ENCODE results near the gene TNIP1.

TNIP1 gene

GRCh38 chr5:151022511-151023018 lies 58.3 kb downstream of the TNIP1 start:
- Histone ChIP-seq H3K27me3 (ENCODE audit: insufficient read depth, low read length, poor library complexity) (no peaks in the 10 kb centered on the region), H3K79me2 (ENCODE audit: insufficient read depth, low read length) (no peaks in the 10 kb centered on the region), H3K4me3 (ENCODE audit: low read depth in 1 of 2, low read length in 2 of 2) (no peak overlapping the region), H4K20me1 (ENCODE audit: insufficient read depth, low read length) (no peaks in the 10 kb centered on the region), H3K9me3 (ENCODE audit: insufficient read depth, low read length, severe bottlenecking) (no peaks in the 10 kb centered on the region), H3K4me2 (ENCODE audit: insufficient read depth, low read length) (no peak overlapping the region), H3K9ac (ENCODE audit: low read depth, low read length) (no peak overlapping the region), H2AFZ (ENCODE audit: low read depth, low read length) (no peak overlapping the region), H3K36me3 (ENCODE audit: insufficient read depth, low read length) (no peaks in the 10 kb centered on the region), H3K4me1 (ENCODE audit: insufficient read depth, low read length) (peaks cover 13% of the 10 kb centered on the region), H3K27ac (ENCODE audit: low read length) (no peak overlapping the region)
- TF ChIP-seq CTCF (IDR thresholded peaks at IDR 0.05; ENCODE audit: borderline replicate concordance, extremely low read depth, low read length, poor library complexity, severe bottlenecking) (no peak), EZH2 (IDR thresholded peaks at IDR 0.05; ENCODE audit: borderline replicate concordance, low read depth, low read length, severe bottlenecking) (no peak)
- DNase-seq, result no peak
- ATAC-seq (ENCODE audit: insufficient read depth, low read depth), result no peak

GRCh38 chr5:151021746-151022145 lies 59.1 kb downstream of the TNIP1 start:
- Histone ChIP-seq H3K4me2 (ENCODE audit: insufficient read depth, low read length) (no peak overlapping the region), H3K27me3 (ENCODE audit: insufficient read depth, low read length, poor library complexity) (no peaks in the 10 kb centered on the region), H3K36me3 (ENCODE audit: insufficient read depth, low read length) (no peaks in the 10 kb centered on the region), H3K27ac (ENCODE audit: low read length) (no peak overlapping the region), H3K4me3 (ENCODE audit: low read depth in 1 of 2, low read length in 2 of 2) (no peak overlapping the region), H3K9me3 (ENCODE audit: insufficient read depth, low read length, severe bottlenecking) (no peaks in the 10 kb centered on the region), H2AFZ (ENCODE audit: low read depth, low read length) (no peak overlapping the region), H3K9ac (ENCODE audit: low read depth, low read length) (no peak overlapping the region), H3K79me2 (ENCODE audit: insufficient read depth, low read length) (no peaks in the 10 kb centered on the region), H4K20me1 (ENCODE audit: insufficient read depth, low read length) (no peaks in the 10 kb centered on the region), H3K4me1 (ENCODE audit: insufficient read depth, low read length) (peaks cover 13% of the 10 kb centered on the region)
- ATAC-seq (ENCODE audit: insufficient read depth, low read depth), result no peak
- TF ChIP-seq CTCF (IDR thresholded peaks at IDR 0.05; ENCODE audit: borderline replicate concordance, extremely low read depth, low read length, poor library complexity, severe bottlenecking) (no peak), EZH2 (IDR thresholded peaks at IDR 0.05; ENCODE audit: borderline replicate concordance, low read depth, low read length, severe bottlenecking) (no peak)
- no peak for DNase-seq

- Histone ChIP-seq H3K27ac (ENCODE audit: low read length) (no peak within 1 kb of the TSS), H3K4me2 (ENCODE audit: insufficient read depth, low read length) (no peak within 1 kb of the TSS), H3K9ac (ENCODE audit: low read depth, low read length) (no peak within 1 kb of the TSS), H3K79me2 (ENCODE audit: insufficient read depth, low read length) (no peaks in the 10 kb centered on the region), H2AFZ (ENCODE audit: low read depth, low read length) (no peak within 1 kb of the TSS), H4K20me1 (ENCODE audit: insufficient read depth, low read length) (no peaks in the 10 kb centered on the region), H3K4me3 (ENCODE audit: low read depth in 1 of 2, low read length in 2 of 2) (no peak within 1 kb of the TSS), H3K27me3 (ENCODE audit: insufficient read depth, low read length, poor library complexity) (no peaks in the 10 kb centered on the region), H3K36me3 (ENCODE audit: insufficient read depth, low read length) (no peaks in the 10 kb centered on the region), H3K9me3 (ENCODE audit: insufficient read depth, low read length, severe bottlenecking) (no peaks in the 10 kb centered on the region), H3K4me1 (ENCODE audit: insufficient read depth, low read length) (peaks cover 13% of the 10 kb centered on the region)
- ATAC-seq (ENCODE audit: insufficient read depth, low read depth) (no peak), DNase-seq (no peak)
- TF ChIP-seq EZH2 (IDR thresholded peaks at IDR 0.05; ENCODE audit: borderline replicate concordance, low read depth, low read length, severe bottlenecking), result no peak
- no peak for TF ChIP-seq CTCF (IDR thresholded peaks at IDR 0.05; ENCODE audit: borderline replicate concordance, extremely low read depth, low read length, poor library complexity, severe bottlenecking)
Observed at GRCh38 chr5:151020304-151021110, 60.3 kb downstream of the TNIP1 start, which contains the start of gene GPX3. Gene GPX3 (plus strand): TSS chr5:151020591. CDS start chr5:151020655, 64 bp downstream.

All from DND-41 (cell line).